Esophagus muscularis mucosa (tissue), 4 donors: ENCODE measurements around the gene SLC22A5.

Experiments
- EP300 ChIP-seq: sonication (generic); formaldehyde crosslinking; IDR thresholded peaks from one replicate; pipeline ENCODE4 v1.6.1; 2017; ENCODE audit warnings: antibody characterized with exemption
- POLR2A ChIP-seq: fragments of 450-650 bp; IDR thresholded peaks from one replicate; pipeline ENCODE4 v1.6.1; 2017; ENCODE audit warnings: antibody characterized with exemption, moderate library complexity, mild to moderate bottlenecking, low read depth
- TF ChIP-seq, protein P1 (sequence below), 3 experiments: fragments of 200-600 bp in 2 of 3; fragments of 450-650 bp in 1 of 3; sonication (generic) in 2 of 3; IDR thresholded peaks; one replicate each; pipeline ENCODE4 v1.5.1; 2017 to 2019; ENCODE audit warnings: antibody characterized with exemption in 3 of 3, mild to moderate bottlenecking in 2 of 3, moderate library complexity in 1 of 3

DNA sequence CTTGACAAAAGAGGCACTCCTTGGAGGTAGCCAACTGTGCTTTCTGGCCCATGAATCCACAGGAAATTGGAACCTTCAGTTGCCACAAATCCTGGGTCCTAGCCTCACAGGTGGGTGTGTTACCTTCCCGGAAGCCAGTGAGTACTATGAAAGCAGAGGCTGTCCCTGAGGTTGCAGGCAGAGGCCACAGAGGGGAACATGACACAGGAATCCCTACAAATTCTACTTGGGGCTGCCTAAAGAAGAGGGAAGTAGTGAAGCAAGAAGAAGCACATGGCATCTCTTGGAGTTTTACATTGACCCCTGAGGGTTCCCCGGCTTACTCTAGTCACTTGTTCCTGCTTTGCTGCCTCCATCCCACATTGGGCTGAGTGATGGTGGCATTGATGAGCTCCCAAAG is 2.6 kb downstream of the SLC22A5 start:
- TF ChIP-seq, protein P1, sequence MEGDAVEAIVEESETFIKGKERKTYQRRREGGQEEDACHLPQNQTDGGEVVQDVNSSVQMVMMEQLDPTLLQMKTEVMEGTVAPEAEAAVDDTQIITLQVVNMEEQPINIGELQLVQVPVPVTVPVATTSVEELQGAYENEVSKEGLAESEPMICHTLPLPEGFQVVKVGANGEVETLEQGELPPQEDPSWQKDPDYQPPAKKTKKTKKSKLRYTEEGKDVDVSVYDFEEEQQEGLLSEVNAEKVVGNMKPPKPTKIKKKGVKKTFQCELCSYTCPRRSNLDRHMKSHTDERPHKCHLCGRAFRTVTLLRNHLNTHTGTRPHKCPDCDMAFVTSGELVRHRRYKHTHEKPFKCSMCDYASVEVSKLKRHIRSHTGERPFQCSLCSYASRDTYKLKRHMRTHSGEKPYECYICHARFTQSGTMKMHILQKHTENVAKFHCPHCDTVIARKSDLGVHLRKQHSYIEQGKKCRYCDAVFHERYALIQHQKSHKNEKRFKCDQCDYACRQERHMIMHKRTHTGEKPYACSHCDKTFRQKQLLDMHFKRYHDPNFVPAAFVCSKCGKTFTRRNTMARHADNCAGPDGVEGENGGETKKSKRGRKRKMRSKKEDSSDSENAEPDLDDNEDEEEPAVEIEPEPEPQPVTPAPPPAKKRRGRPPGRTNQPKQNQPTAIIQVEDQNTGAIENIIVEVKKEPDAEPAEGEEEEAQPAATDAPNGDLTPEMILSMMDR (IDR thresholded peaks at IDR 0.05): no peak
- TF ChIP-seq POLR2A (no peak), EP300 (no peak)
